ENCODE results near the gene JAKMIP2. TPM values are rescaled to one million over a fixed set of nuclear protein-coding genes. Genes with fewer than 3 reads are reported as not detected.

The JAKMIP2 gene
- total RNA-seq, 1 experiment from 2014 or later = 10.9 TPM

DNA sequence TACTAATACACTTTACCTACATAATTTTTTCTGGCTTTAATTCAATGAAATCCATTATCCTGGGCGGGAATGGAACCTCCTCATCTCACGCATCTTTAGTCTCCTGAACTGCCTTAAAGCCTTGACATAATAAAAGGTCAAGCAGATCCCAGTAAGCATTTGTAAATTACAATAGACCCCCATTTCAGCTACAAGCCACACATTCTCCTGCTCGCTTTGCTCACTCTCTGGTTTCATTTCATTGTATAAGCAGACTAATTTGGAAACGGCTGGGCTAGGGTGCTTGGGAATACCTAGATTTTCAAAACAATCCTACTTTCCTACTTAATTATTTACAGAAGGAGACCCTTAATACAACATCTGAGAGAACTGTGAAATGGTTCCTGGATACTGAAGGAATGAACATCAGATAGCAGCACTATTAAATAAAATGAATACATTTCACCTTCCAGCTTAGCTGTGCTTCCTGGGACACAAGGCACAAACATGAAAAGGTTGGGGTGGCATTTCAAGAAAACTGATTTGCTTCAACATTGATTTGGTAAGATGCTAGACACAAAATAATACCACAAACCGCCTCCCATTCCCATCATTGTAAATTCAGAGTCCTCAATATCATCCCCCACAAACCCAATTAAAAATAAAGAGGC is 1.5 kb downstream of the JAKMIP2 start:
- TF ChIP-seq GABPB1 (CRISPR knock-in tag; IDR thresholded peaks at IDR 0.05) (no peak), CREB1 (CRISPR knock-in tag; IDR thresholded peaks at IDR 0.05) (no peak), PRRX2 (CRISPR knock-in tag; IDR thresholded peaks at IDR 0.05) (no peak), NR3C1 (CRISPR knock-in tag; conservative IDR thresholded peaks at IDR 0.05; ENCODE audit: low read depth) (no peak), SMAD4 (CRISPR knock-in tag; IDR thresholded peaks at IDR 0.05) (no peak), NR1H2 (CRISPR knock-in tag; IDR thresholded peaks at IDR 0.05) (no peak), GRHL2 (CRISPR knock-in tag; IDR thresholded peaks at IDR 0.05; ENCODE audit: insufficient replicate concordance, severe bottlenecking) (no peak), ZNF416 (CRISPR knock-in tag; IDR thresholded peaks at IDR 0.05) (no peak), RELA (CRISPR knock-in tag; IDR thresholded peaks at IDR 0.05; ENCODE audit: borderline replicate concordance) (no peak), CREM (CRISPR knock-in tag; IDR thresholded peaks at IDR 0.05) (no peak), CBFB (CRISPR knock-in tag; IDR thresholded peaks at IDR 0.05; ENCODE audit: low read depth) (no peak), ATF1 (CRISPR knock-in tag; IDR thresholded peaks at IDR 0.05) (no peak), TP53 (CRISPR knock-in tag; IDR thresholded peaks at IDR 0.05) (no peak), NR2C2 (CRISPR knock-in tag; IDR thresholded peaks at IDR 0.05) (no peak), RORB (CRISPR knock-in tag; IDR thresholded peaks at IDR 0.05) (no peak)
- TF ChIP-seq, protein P1, sequence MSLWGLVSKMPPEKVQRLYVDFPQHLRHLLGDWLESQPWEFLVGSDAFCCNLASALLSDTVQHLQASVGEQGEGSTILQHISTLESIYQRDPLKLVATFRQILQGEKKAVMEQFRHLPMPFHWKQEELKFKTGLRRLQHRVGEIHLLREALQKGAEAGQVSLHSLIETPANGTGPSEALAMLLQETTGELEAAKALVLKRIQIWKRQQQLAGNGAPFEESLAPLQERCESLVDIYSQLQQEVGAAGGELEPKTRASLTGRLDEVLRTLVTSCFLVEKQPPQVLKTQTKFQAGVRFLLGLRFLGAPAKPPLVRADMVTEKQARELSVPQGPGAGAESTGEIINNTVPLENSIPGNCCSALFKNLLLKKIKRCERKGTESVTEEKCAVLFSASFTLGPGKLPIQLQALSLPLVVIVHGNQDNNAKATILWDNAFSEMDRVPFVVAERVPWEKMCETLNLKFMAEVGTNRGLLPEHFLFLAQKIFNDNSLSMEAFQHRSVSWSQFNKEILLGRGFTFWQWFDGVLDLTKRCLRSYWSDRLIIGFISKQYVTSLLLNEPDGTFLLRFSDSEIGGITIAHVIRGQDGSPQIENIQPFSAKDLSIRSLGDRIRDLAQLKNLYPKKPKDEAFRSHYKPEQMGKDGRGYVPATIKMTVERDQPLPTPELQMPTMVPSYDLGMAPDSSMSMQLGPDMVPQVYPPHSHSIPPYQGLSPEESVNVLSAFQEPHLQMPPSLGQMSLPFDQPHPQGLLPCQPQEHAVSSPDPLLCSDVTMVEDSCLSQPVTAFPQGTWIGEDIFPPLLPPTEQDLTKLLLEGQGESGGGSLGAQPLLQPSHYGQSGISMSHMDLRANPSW (CRISPR knock-in tag; conservative IDR thresholded peaks at IDR 0.05; ENCODE audit: low read depth) = no peak
- TF ChIP-seq, protein P2, sequence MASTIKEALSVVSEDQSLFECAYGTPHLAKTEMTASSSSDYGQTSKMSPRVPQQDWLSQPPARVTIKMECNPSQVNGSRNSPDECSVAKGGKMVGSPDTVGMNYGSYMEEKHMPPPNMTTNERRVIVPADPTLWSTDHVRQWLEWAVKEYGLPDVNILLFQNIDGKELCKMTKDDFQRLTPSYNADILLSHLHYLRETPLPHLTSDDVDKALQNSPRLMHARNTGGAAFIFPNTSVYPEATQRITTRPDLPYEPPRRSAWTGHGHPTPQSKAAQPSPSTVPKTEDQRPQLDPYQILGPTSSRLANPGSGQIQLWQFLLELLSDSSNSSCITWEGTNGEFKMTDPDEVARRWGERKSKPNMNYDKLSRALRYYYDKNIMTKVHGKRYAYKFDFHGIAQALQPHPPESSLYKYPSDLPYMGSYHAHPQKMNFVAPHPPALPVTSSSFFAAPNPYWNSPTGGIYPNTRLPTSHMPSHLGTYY (CRISPR knock-in tag; IDR thresholded peaks at IDR 0.05) = no peak
- TF ChIP-seq, protein P3, sequence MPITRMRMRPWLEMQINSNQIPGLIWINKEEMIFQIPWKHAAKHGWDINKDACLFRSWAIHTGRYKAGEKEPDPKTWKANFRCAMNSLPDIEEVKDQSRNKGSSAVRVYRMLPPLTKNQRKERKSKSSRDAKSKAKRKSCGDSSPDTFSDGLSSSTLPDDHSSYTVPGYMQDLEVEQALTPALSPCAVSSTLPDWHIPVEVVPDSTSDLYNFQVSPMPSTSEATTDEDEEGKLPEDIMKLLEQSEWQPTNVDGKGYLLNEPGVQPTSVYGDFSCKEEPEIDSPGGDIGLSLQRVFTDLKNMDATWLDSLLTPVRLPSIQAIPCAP (CRISPR knock-in tag; IDR thresholded peaks at IDR 0.05) = no peak
- H3K9me3 Mint-ChIP-seq = peaks cover 11% of the 10 kb centered on the region
- H3K27ac Mint-ChIP-seq = peak overlapping the region; percentile 88
- H3K4me1 Mint-ChIP-seq = peaks cover 41% of the 10 kb centered on the region
- peak overlapping the region; percentile 92 for H3K4me3 Mint-ChIP-seq
- CTCF ChIA-PET = interaction anchor here (1.8 kb wide), 1 partner anchor 90 kb away, joined by 9 read pairs; no protein-coding TSS in a partner anchor
- peak; percentile 4; the same call in 1 of the 2 replicates for ATAC-seq
- H3K27me3 Mint-ChIP-seq (ENCODE audit: low read depth) = no peaks in the 10 kb centered on the region
- peaks cover 12% of the 10 kb centered on the region for H3K36me3 Mint-ChIP-seq
- DNase-seq (ENCODE audit: low spot score) = no peak
- POLR2A ChIA-PET = interaction anchor here (1.1 kb wide), 1 partner anchor 59 kb away, joined by 3 read pairs; no protein-coding TSS in a partner anchor

DNA sequence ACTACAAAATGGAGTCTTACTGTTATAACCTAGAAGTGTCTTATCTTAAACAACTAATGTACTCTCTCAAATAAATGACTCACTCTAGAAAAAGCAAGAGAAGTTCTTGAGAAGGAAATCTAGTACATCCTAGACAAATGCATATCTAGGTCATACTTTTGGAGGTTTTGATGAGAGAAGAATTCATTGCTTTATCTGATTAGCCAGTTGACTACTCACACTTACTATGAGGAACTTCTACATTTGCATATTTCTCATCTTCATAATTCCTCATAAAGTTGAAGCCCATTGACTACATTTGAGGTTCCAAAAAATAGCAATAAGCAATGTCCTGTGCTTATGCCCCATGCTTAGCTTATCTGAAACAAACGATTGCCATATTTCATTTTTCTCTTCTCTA is 2.8 kb downstream of the JAKMIP2 start:
- H3K9me3 Mint-ChIP-seq = peaks cover 17% of the 10 kb centered on the region
- DNase-seq (ENCODE audit: low spot score) (no peak), ATAC-seq (no peak)
- POLR2A ChIA-PET = no interaction called here
- H3K36me3 Mint-ChIP-seq = peaks cover 18% of the 10 kb centered on the region
- peak overlapping the region; percentile 92; the same call in 1 of the 2 replicates for H3K4me3 Mint-ChIP-seq
- H3K27me3 Mint-ChIP-seq (ENCODE audit: low read depth) = no peaks in the 10 kb centered on the region
- no peak overlapping the region for H3K27ac Mint-ChIP-seq
- CTCF ChIA-PET = no interaction called here
- peaks cover 45% of the 10 kb centered on the region for H3K4me1 Mint-ChIP-seq
- TF ChIP-seq, protein P4, sequence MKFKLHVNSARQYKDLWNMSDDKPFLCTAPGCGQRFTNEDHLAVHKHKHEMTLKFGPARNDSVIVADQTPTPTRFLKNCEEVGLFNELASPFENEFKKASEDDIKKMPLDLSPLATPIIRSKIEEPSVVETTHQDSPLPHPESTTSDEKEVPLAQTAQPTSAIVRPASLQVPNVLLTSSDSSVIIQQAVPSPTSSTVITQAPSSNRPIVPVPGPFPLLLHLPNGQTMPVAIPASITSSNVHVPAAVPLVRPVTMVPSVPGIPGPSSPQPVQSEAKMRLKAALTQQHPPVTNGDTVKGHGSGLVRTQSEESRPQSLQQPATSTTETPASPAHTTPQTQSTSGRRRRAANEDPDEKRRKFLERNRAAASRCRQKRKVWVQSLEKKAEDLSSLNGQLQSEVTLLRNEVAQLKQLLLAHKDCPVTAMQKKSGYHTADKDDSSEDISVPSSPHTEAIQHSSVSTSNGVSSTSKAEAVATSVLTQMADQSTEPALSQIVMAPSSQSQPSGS (CRISPR knock-in tag; IDR thresholded peaks at IDR 0.05; ENCODE audit: borderline replicate concordance, low read depth) = no peak
- TF ChIP-seq, protein P5, sequence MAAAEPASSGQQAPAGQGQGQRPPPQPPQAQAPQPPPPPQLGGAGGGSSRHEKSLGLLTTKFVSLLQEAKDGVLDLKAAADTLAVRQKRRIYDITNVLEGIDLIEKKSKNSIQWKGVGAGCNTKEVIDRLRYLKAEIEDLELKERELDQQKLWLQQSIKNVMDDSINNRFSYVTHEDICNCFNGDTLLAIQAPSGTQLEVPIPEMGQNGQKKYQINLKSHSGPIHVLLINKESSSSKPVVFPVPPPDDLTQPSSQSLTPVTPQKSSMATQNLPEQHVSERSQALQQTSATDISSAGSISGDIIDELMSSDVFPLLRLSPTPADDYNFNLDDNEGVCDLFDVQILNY (CRISPR knock-in tag; IDR thresholded peaks at IDR 0.05) = no peak
- TF ChIP-seq, protein P6, sequence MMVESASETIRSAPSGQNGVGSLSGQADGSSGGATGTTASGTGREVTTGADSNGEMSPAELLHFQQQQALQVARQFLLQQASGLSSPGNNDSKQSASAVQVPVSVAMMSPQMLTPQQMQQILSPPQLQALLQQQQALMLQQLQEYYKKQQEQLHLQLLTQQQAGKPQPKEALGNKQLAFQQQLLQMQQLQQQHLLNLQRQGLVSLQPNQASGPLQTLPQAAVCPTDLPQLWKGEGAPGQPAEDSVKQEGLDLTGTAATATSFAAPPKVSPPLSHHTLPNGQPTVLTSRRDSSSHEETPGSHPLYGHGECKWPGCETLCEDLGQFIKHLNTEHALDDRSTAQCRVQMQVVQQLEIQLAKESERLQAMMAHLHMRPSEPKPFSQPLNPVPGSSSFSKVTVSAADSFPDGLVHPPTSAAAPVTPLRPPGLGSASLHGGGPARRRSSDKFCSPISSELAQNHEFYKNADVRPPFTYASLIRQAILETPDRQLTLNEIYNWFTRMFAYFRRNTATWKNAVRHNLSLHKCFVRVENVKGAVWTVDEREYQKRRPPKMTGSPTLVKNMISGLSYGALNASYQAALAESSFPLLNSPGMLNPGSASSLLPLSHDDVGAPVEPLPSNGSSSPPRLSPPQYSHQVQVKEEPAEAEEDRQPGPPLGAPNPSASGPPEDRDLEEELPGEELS (CRISPR knock-in tag; IDR thresholded peaks at IDR 0.05) = no peak
- no peak for TF ChIP-seq GRHL2 (CRISPR knock-in tag; IDR thresholded peaks at IDR 0.05; ENCODE audit: insufficient replicate concordance, severe bottlenecking)
- TF ChIP-seq ZNF121 (CRISPR knock-in tag; IDR thresholded peaks at IDR 0.05) = no peak
- TF ChIP-seq, protein P7, sequence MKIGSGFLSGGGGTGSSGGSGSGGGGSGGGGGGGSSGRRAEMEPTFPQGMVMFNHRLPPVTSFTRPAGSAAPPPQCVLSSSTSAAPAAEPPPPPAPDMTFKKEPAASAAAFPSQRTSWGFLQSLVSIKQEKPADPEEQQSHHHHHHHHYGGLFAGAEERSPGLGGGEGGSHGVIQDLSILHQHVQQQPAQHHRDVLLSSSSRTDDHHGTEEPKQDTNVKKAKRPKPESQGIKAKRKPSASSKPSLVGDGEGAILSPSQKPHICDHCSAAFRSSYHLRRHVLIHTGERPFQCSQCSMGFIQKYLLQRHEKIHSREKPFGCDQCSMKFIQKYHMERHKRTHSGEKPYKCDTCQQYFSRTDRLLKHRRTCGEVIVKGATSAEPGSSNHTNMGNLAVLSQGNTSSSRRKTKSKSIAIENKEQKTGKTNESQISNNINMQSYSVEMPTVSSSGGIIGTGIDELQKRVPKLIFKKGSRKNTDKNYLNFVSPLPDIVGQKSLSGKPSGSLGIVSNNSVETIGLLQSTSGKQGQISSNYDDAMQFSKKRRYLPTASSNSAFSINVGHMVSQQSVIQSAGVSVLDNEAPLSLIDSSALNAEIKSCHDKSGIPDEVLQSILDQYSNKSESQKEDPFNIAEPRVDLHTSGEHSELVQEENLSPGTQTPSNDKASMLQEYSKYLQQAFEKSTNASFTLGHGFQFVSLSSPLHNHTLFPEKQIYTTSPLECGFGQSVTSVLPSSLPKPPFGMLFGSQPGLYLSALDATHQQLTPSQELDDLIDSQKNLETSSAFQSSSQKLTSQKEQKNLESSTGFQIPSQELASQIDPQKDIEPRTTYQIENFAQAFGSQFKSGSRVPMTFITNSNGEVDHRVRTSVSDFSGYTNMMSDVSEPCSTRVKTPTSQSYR (CRISPR knock-in tag; IDR thresholded peaks at IDR 0.05) = no peak
- no peak for TF ChIP-seq ZNF396 (CRISPR knock-in tag; IDR thresholded peaks at IDR 0.05; ENCODE audit: borderline replicate concordance)
